NCI-H524 (cell line): Measurements from ENCODE around the gene FGFR1OP2.
"Not testable (repeated sequence)": the region's sequence is repeated elsewhere in the genome, so short reads cannot be mapped to it uniquely, and the experiment has no call there.

Experiments
- DNase-seq, 2 experiments: peaks; one replicate each; lab custom pipeline; 2025; lab: John Stamatoyannopoulos, UW

FGFR1OP2 gene

GRCh38 chr12:26941215-26941594, 2.9 kb downstream of the FGFR1OP2 start:
- no peak for DNase-seq

- DNase-seq = no peak
These were observed 10.0 kb downstream of the FGFR1OP2 start for GRCh38 chr12:26948309-26948708.

- no peak for DNase-seq
These were observed 15.2 kb downstream of the FGFR1OP2 start for GRCh38 chr12:26953447-26953846.

GRCh38 chr12:26954027-26954426, 15.8 kb downstream of the FGFR1OP2 start:
- DNase-seq = no peak

GRCh38 chr12:26961391-26961790, 23.1 kb downstream of the FGFR1OP2 start:
- DNase-seq = not testable (repeated sequence)

GRCh38 chr12:26961803-26962202, 23.5 kb downstream of the FGFR1OP2 start:
- DNase-seq = no peak

GRCh38 chr12:26963413-26963812, 25.1 kb downstream of the FGFR1OP2 start:
- DNase-seq = no peak

GRCh38 chr12:26966842-26967241, 28.6 kb downstream of the FGFR1OP2 start:
- DNase-seq = no peak

GRCh38 chr12:26970136-26970535, 31.9 kb downstream of the FGFR1OP2 start:
- no peak for DNase-seq

- no peak for DNase-seq
These were observed 33.7 kb downstream of the FGFR1OP2 start for GRCh38 chr12:26971963-26972362.

GRCh38 chr12:26976687-26977086, 38.4 kb downstream of the FGFR1OP2 start:
- no peak for DNase-seq

- DNase-seq = no peak
These were observed 40.5 kb downstream of the FGFR1OP2 start for GRCh38 chr12:26978801-26979200.

- DNase-seq = peak; percentile 92 to 99
These were observed 41.5 kb downstream of the FGFR1OP2 start for GRCh38 chr12:26979733-26980132.

- DNase-seq = no peak
These were observed 44.6 kb downstream of the FGFR1OP2 start for GRCh38 chr12:26982866-26983265.

GRCh38 chr12:26987634-26988424, 49.6 kb downstream of the FGFR1OP2 start:
- DNase-seq = no peak

- no peak for DNase-seq
These were observed 50.4 kb downstream of the FGFR1OP2 start for GRCh38 chr12:26988703-26989102.

GRCh38 chr12:26989873-26990272, 51.6 kb downstream of the FGFR1OP2 start:
- no peak for DNase-seq

GRCh38 chr12:26991826-26992225, 53.6 kb downstream of the FGFR1OP2 start:
- DNase-seq = no peak

- DNase-seq = no peak
These were observed 55.8 kb downstream of the FGFR1OP2 start for GRCh38 chr12:26994109-26994508.

GRCh38 chr12:26995706-26996105, 57.4 kb downstream of the FGFR1OP2 start:
- no peak for DNase-seq

GRCh38 chr12:26997003-26997402, 58.7 kb downstream of the FGFR1OP2 start:
- DNase-seq = no peak

GRCh38 chr12:27000961-27001360, 62.7 kb downstream of the FGFR1OP2 start:
- DNase-seq = no peak

- DNase-seq = no peak
These were observed 63.4 kb downstream of the FGFR1OP2 start for GRCh38 chr12:27001663-27002062.

GRCh38 chr12:27002141-27002540, 63.9 kb downstream of the FGFR1OP2 start:
- DNase-seq = no peak
